PC-9 (cell line): Measurements from ENCODE around the gene TRIM34.

Experiments
- EZH2 ChIP-seq: fragments of 200-600 bp; sonication (generic); IDR thresholded peaks from 2 replicates; pipeline ENCODE4 v1.8.0; 2017; ENCODE audit warnings: antibody characterized with exemption, low read depth
- TF ChIP-seq, protein P1 (sequence below): fragments of 200-600 bp; sonication (generic); conservative IDR thresholded peaks from 2 replicates; pipeline ENCODE4 v1.6.1; 2017; ENCODE audit warnings: mixed run types, antibody characterized with exemption, mild to moderate bottlenecking, moderate library complexity

DNA sequence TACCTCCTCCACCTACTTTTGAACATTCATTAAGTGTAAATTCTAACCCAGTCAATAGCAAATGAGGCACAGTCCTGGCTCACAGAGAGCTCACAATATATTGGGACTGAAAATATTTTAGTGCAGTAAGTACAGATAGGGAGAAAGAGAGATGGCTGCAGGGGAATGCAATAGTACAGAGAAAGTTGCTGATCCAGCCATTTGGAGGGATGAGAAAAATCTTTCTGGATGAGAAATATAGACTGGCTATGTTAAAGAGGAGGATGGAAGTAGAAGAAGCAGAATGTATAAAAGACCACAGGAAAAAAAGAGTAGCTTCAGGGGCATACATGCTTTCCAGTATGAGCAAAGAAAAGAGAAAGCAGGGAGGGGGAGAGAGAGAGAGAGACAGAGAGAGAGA lies 47.7 kb upstream of the TRIM34 start:
- TF ChIP-seq, protein P1, sequence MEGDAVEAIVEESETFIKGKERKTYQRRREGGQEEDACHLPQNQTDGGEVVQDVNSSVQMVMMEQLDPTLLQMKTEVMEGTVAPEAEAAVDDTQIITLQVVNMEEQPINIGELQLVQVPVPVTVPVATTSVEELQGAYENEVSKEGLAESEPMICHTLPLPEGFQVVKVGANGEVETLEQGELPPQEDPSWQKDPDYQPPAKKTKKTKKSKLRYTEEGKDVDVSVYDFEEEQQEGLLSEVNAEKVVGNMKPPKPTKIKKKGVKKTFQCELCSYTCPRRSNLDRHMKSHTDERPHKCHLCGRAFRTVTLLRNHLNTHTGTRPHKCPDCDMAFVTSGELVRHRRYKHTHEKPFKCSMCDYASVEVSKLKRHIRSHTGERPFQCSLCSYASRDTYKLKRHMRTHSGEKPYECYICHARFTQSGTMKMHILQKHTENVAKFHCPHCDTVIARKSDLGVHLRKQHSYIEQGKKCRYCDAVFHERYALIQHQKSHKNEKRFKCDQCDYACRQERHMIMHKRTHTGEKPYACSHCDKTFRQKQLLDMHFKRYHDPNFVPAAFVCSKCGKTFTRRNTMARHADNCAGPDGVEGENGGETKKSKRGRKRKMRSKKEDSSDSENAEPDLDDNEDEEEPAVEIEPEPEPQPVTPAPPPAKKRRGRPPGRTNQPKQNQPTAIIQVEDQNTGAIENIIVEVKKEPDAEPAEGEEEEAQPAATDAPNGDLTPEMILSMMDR = no peak
- TF ChIP-seq EZH2 = no peak
